Thyroid gland (tissue), 4 donors: ENCODE data around the gene ARL15. TPM values are rescaled to one million over a fixed set of nuclear protein-coding genes. Genes with fewer than 3 reads are reported as not detected.

Source experiments
- DNase-seq, 2 donors: peaks; one replicate each; pipeline ENCODE4 v3.0.0-alpha.2; 2019
- H3K27ac ChIP-seq, 3 donors: fragments of 200-600 bp; sonication (generic); 1 replicate in 2 of 3; 2 replicates in 1 of 3; pipeline ENCODE4 v1.5.1; 2016 to 2019; ENCODE audit warnings: mild to moderate bottlenecking in 1 of 3, moderate library complexity in 1 of 3
- H3K27me3 ChIP-seq: fragments of 200-600 bp; sonication (generic); one replicate; pipeline ENCODE4 v1.5.1; 2019
- H3K36me3 ChIP-seq, 2 donors: fragments of 200-600 bp; sonication (generic); one replicate each; pipeline ENCODE4 v1.5.1; 2016 to 2019
- H3K4me1 ChIP-seq, 2 donors: fragments of 200-600 bp; sonication (generic); one replicate each; pipeline ENCODE4 v1.5.1; 2017 to 2019
- H3K4me3 ChIP-seq, 3 donors: fragments of 200-600 bp; sonication (generic); replicated peaks in 1 of 3; 1 replicate in 2 of 3; 2 replicates in 1 of 3; pipeline ENCODE4 v1.5.1; 2016; ENCODE audit warnings: mild to moderate bottlenecking in 1 of 3
- H3K9me3 ChIP-seq: fragments of 200-600 bp; sonication (generic); one replicate; pipeline ENCODE4 v1.5.1; 2017
- CTCF ChIP-seq, 6 experiments: fragments of 200-600 bp in 3 of 6; fragments of 450-650 bp in 3 of 6; sonication (generic) in 3 of 6; IDR thresholded peaks; one replicate each; pipeline ENCODE4 v1.5.1; 2016 to 2019; ENCODE audit warnings: antibody characterized with exemption in 6 of 6, mild to moderate bottlenecking in 2 of 6, inconsistent platforms in 1 of 6, moderate library complexity in 1 of 6
- POLR2A ChIP-seq, 2 donors: fragments of 450-650 bp; IDR thresholded peaks; one replicate each; pipeline ENCODE4 v1.6.1; 2017; ENCODE audit warnings: antibody characterized with exemption in 2 of 2, mild to moderate bottlenecking in 2 of 2, moderate library complexity in 1 of 2
- WGBS, 2 donors: methylation state at CpG; one replicate each; pipeline ENCODE4 v1.1.5; 2017; 5-methylcytosine and 5-hydroxymethylcytosine counted together
- intact Hi-C: fragments of 100-400 bp; cut with DNase I; formaldehyde crosslinking; loops from one replicate; pipeline ENCODE4 v1.15.1; 2023
- total RNA-seq, 4 donors: library from RNA; depleted of rRNA; stranded (reverse); fragments of >200 nt; gene quantifications; one replicate each; pipeline ENCODE4 v1.2.3, GENCODE V29; 2016

Gene ARL15
- total RNA-seq, 4 donors from 2014 or later = 23.2 to 39.0 (median 29.5) TPM

GRCh38 chr5:54347221-54347865, 37.0 kb upstream of the ARL15 start:
- intact Hi-C loops = no loop called here
- Histone ChIP-seq H3K36me3 (no peaks in the 10 kb centered on the region), H3K9me3 (no peaks in the 10 kb centered on the region), H3K4me1 (no peaks in the 10 kb centered on the region), H3K27me3 (no peaks in the 10 kb centered on the region), H3K27ac (no peak overlapping the region), H3K4me3 (no peak overlapping the region)
- no peak for DNase-seq
- WGBS, 2 donors = 76 to 77% methylated on average over 5 of the region's 5 CpGs
- TF ChIP-seq POLR2A (IDR thresholded peaks at IDR 0.05) = no peak
- TF ChIP-seq CTCF (IDR thresholded peaks at IDR 0.05) = no peak

- Histone ChIP-seq H3K36me3 (no peaks in the 10 kb centered on the region), H3K4me1 (no peaks in the 10 kb centered on the region), H3K4me3 (no peak overlapping the region), H3K9me3 (no peaks in the 10 kb centered on the region), H3K27me3 (no peaks in the 10 kb centered on the region), H3K27ac (no peak overlapping the region)
- intact Hi-C loops = no loop called here
- no peak for TF ChIP-seq CTCF (IDR thresholded peaks at IDR 0.05)
- no peak for DNase-seq
These were observed 34.3 kb upstream of the ARL15 start for GRCh38 chr5:54344653-54345052.

GRCh38 chr5:54341971-54342370, 31.6 kb upstream of the ARL15 start:
- intact Hi-C loops = no loop called here
- no peak for DNase-seq
- Histone ChIP-seq H3K4me1 (no peaks in the 10 kb centered on the region), H3K27me3 (no peaks in the 10 kb centered on the region), H3K27ac (no peak overlapping the region), H3K36me3 (no peaks in the 10 kb centered on the region), H3K9me3 (no peaks in the 10 kb centered on the region), H3K4me3 (no peak overlapping the region)
- 91 to 97% methylated on average over 2 of the region's 2 CpGs for WGBS, 2 donors
- TF ChIP-seq CTCF (IDR thresholded peaks at IDR 0.05) (no peak), POLR2A (IDR thresholded peaks at IDR 0.05) (no peak)

- TF ChIP-seq CTCF (IDR thresholded peaks at IDR 0.05) = no peak
- TF ChIP-seq POLR2A (IDR thresholded peaks at IDR 0.05) = no peak
- DNase-seq = no peak
- no peak overlapping the region for H3K27ac ChIP-seq
- H3K4me1 ChIP-seq = no peaks in the 10 kb centered on the region
- intact Hi-C loops = no loop called here
- no peaks in the 10 kb centered on the region for H3K9me3 ChIP-seq
- no peak overlapping the region for H3K4me3 ChIP-seq
- WGBS, 2 donors = 67 to 79% methylated on average over 4 of the region's 4 CpGs
- H3K36me3 ChIP-seq = no peaks in the 10 kb centered on the region
- H3K27me3 ChIP-seq = no peaks in the 10 kb centered on the region
These were observed 27.1 kb upstream of the ARL15 start for GRCh38 chr5:54337523-54337922.

- Histone ChIP-seq H3K36me3 (no peaks in the 10 kb centered on the region), H3K4me3 (no peak overlapping the region), H3K27ac (no peak overlapping the region), H3K27me3 (no peaks in the 10 kb centered on the region), H3K4me1 (no peaks in the 10 kb centered on the region), H3K9me3 (no peaks in the 10 kb centered on the region)
- WGBS, 2 donors = 73 to 89% methylated on average over 1 of the region's 1 CpG
- no peak for DNase-seq
- no peak for TF ChIP-seq CTCF (IDR thresholded peaks at IDR 0.05)
- TF ChIP-seq POLR2A (IDR thresholded peaks at IDR 0.05) = no peak
- intact Hi-C loops = no loop called here
These were observed 22.3 kb upstream of the ARL15 start for GRCh38 chr5:54332720-54333119.
